Measurements from ENCODE around the gene NDP.
A peak's percentile ranks its signal among the peaks of the same experiment; 100 is the strongest.

NDP gene

GRCh38 chrX:43961699-43962098, 11.5 kb downstream of the NDP start:
- no peak overlapping the region for H3K4me2 ChIP-seq
- no peaks in the 10 kb centered on the region for H3K36me3 ChIP-seq (ENCODE audit: insufficient read depth)
- H3K27me3 ChIP-seq (ENCODE audit: insufficient read depth, low read depth), result no peaks in the 10 kb centered on the region
- TF ChIP-seq, protein P1, sequence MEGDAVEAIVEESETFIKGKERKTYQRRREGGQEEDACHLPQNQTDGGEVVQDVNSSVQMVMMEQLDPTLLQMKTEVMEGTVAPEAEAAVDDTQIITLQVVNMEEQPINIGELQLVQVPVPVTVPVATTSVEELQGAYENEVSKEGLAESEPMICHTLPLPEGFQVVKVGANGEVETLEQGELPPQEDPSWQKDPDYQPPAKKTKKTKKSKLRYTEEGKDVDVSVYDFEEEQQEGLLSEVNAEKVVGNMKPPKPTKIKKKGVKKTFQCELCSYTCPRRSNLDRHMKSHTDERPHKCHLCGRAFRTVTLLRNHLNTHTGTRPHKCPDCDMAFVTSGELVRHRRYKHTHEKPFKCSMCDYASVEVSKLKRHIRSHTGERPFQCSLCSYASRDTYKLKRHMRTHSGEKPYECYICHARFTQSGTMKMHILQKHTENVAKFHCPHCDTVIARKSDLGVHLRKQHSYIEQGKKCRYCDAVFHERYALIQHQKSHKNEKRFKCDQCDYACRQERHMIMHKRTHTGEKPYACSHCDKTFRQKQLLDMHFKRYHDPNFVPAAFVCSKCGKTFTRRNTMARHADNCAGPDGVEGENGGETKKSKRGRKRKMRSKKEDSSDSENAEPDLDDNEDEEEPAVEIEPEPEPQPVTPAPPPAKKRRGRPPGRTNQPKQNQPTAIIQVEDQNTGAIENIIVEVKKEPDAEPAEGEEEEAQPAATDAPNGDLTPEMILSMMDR (conservative IDR thresholded peaks at IDR 0.05; ENCODE audit: low read depth, low read length), result no peak; the same call in 1 of the 2 replicates
- H3K27ac ChIP-seq, result no peak overlapping the region
- no peaks in the 10 kb centered on the region for H3K4me1 ChIP-seq (ENCODE audit: low read depth, poor library complexity, severe bottlenecking)
- no peak overlapping the region for H2AFZ ChIP-seq (ENCODE audit: low read depth)
- H4K20me1 ChIP-seq (ENCODE audit: insufficient read depth), result no peaks in the 10 kb centered on the region
- H3K4me3 ChIP-seq (IDR thresholded peaks at IDR 0.05; ENCODE audit: insufficient read depth, low read depth, low read length), result no peak overlapping the region
- no peaks in the 10 kb centered on the region for H3K79me2 ChIP-seq (ENCODE audit: insufficient read depth, low read depth)
- H3K9ac ChIP-seq, result no peak overlapping the region

- H3K9ac ChIP-seq, result no peak overlapping the region
- peak overlapping the region; percentile 49; the same call in 1 of the 2 replicates for H2AFZ ChIP-seq (ENCODE audit: low read depth)
- no peak overlapping the region for H3K4me3 ChIP-seq (IDR thresholded peaks at IDR 0.05; ENCODE audit: insufficient read depth, low read depth, low read length)
- H3K27me3 ChIP-seq (ENCODE audit: insufficient read depth, low read depth), result no peaks in the 10 kb centered on the region
- no peaks in the 10 kb centered on the region for H3K79me2 ChIP-seq (ENCODE audit: insufficient read depth, low read depth)
- no peak overlapping the region for H3K4me2 ChIP-seq
- no peaks in the 10 kb centered on the region for H3K36me3 ChIP-seq (ENCODE audit: insufficient read depth)
- no peaks in the 10 kb centered on the region for H4K20me1 ChIP-seq (ENCODE audit: insufficient read depth)
- TF ChIP-seq, protein P1 (conservative IDR thresholded peaks at IDR 0.05; ENCODE audit: low read depth, low read length), result peak; percentile 69
- H3K27ac ChIP-seq, result no peak overlapping the region
- H3K4me1 ChIP-seq (ENCODE audit: low read depth, poor library complexity, severe bottlenecking), result no peaks in the 10 kb centered on the region
Measured at GRCh38 chrX:43958529-43958928, 14.7 kb downstream of the NDP start.

DNA sequence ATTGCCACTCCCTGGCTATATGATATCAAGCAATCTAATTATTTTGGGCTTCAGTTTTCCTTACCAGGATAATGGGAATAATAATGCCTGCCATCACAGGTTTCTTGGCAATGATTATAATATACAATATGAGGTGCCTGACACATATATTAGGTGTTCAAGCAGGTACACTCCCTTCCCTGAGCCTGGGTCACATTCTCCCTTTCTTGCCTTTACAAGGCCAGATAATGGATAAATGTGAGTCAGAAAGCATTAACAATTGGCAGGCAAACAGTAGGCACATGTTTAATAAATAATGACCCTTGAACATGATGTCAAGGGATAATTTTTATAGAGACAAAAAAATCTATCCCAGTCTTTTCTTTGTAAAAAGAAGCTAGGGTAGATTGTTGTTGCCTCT, 17.2 kb downstream of the NDP start:
- Histone ChIP-seq H3K4me3 (IDR thresholded peaks at IDR 0.05; ENCODE audit: insufficient read depth, low read depth, low read length) (no peak overlapping the region), H3K27ac (no peak overlapping the region), H3K4me2 (no peak overlapping the region), H3K36me3 (ENCODE audit: insufficient read depth) (no peaks in the 10 kb centered on the region), H3K9ac (no peak overlapping the region), H3K27me3 (ENCODE audit: insufficient read depth, low read depth) (no peaks in the 10 kb centered on the region), H4K20me1 (ENCODE audit: insufficient read depth) (no peaks in the 10 kb centered on the region), H2AFZ (ENCODE audit: low read depth) (no peak overlapping the region), H3K79me2 (ENCODE audit: insufficient read depth, low read depth) (no peaks in the 10 kb centered on the region), H3K4me1 (ENCODE audit: low read depth, poor library complexity, severe bottlenecking) (no peaks in the 10 kb centered on the region)
- TF ChIP-seq, protein P1 (conservative IDR thresholded peaks at IDR 0.05; ENCODE audit: low read depth, low read length), result no peak

- Histone ChIP-seq H2AFZ (ENCODE audit: low read depth) (no peak overlapping the region), H3K9ac (no peak overlapping the region), H3K27me3 (ENCODE audit: insufficient read depth, low read depth) (no peaks in the 10 kb centered on the region), H3K4me2 (no peak overlapping the region), H4K20me1 (ENCODE audit: insufficient read depth) (no peaks in the 10 kb centered on the region), H3K27ac (no peak overlapping the region), H3K4me1 (ENCODE audit: low read depth, poor library complexity, severe bottlenecking) (no peaks in the 10 kb centered on the region), H3K79me2 (ENCODE audit: insufficient read depth, low read depth) (no peaks in the 10 kb centered on the region), H3K36me3 (ENCODE audit: insufficient read depth) (no peaks in the 10 kb centered on the region), H3K4me3 (IDR thresholded peaks at IDR 0.05; ENCODE audit: insufficient read depth, low read depth, low read length) (no peak overlapping the region)
- TF ChIP-seq, protein P1 (conservative IDR thresholded peaks at IDR 0.05; ENCODE audit: low read depth, low read length), result no peak
Measured at GRCh38 chrX:43953218-43953617, 20.0 kb downstream of the NDP start.

Measured in KMS-11 (cell line).